HCT116 (cell line): Measurements from ENCODE around the gene ANKS4B. TPM values are rescaled to one million over a fixed set of nuclear protein-coding genes. Genes with fewer than 3 reads are reported as not detected.

Experiments
- ATAC-seq: fragments of 200-7000 bp; cut with Tn5 transposase; 2 replicates; pipeline ENCODE4 v1.9.1; 2020; ENCODE audit warnings: mild to moderate bottlenecking, moderate library complexity
- BruUV-seq: library from RNA; stranded (reverse); fragments of 400-500 nt; replicated peaks from 2 replicates; lab custom pipeline; 2021; lab: Mats Ljungman, UMichigan
- CTCF ChIA-PET: fragments of 300-600 bp; sonication (Branson Sonifier 250); formaldehyde crosslinking; loops from one replicate; lab custom pipeline; 2021; ENCODE audit warnings: antibody characterized with exemption; lab: Charles Lee
- POLR2A ChIA-PET: fragments of 300-600, 350-600 bp; sonication (Branson Sonifier 250); formaldehyde crosslinking; loops from one replicate; lab custom pipeline; 2021; ENCODE audit warnings: antibody characterized with exemption; lab: Charles Lee
- RAD21 ChIA-PET, 2 experiments: fragments of 300-600 bp; sonication (Branson Sonifier 250); formaldehyde crosslinking; loops; one replicate each; lab custom pipeline; 2023; ENCODE audit warnings: low total read pairs in 2 of 2; ENCODE audit not compliant: uncharacterized antibody in 2 of 2, unreplicated experiment in 2 of 2, low non-redundant PET in 1 of 2; lab: Charles Lee
- DNase-seq: peaks from one replicate; pipeline ENCODE4 v3.0.0-alpha.2; 2010; ENCODE audit warnings: low read depth, low spot score
- H2AFZ ChIP-seq: fragments of 200-600 bp; shearing (Covaris generic), sonication (generic); 2 replicates; pipeline ENCODE4 v1.6.1; 2017; ENCODE audit warnings: low read depth, mixed run types, mixed read lengths, antibody characterized with exemption, low read length; ENCODE audit not compliant: poor library complexity, severe bottlenecking
- H3K27ac ChIP-seq: 2 replicates; pipeline ENCODE4 v1.5.1; 2012; ENCODE audit warnings: low read depth, low read length
- H3K27me3 ChIP-seq: fragments of 200-600 bp; sonication (generic); 2 replicates; pipeline ENCODE4 v1.6.1; 2016; ENCODE audit warnings: mixed run types, low read length, mixed read lengths; ENCODE audit not compliant: insufficient read depth
- H3K36me3 ChIP-seq, 2 experiments: fragments of 200-500 bp in 1 of 2; fragments of 200-600 bp in 1 of 2; sonication (Bioruptor generic) in 1 of 2; sonication (generic) in 1 of 2; 2 replicates each; pipeline versions ENCODE4 v1.5.1 to v1.6.1; 2014 to 2016; ENCODE audit warnings: low read length in 2 of 2, inconsistent platforms in 1 of 2, mixed read lengths in 1 of 2, mixed run types in 1 of 2; ENCODE audit not compliant: insufficient read depth in 2 of 2, control insufficient read depth in 1 of 2
- H3K4me1 ChIP-seq, 2 experiments: fragments of 200-600 bp in 1 of 2; sonication (generic) in 1 of 2; 2 replicates each; pipeline versions ENCODE4 v1.5.1 to v1.6.1; 2012 to 2017; ENCODE audit warnings: low read length in 2 of 2, inconsistent platforms in 1 of 2, mild to moderate bottlenecking in 1 of 2, mixed read lengths in 1 of 2, mixed run types in 1 of 2, moderate library complexity in 1 of 2; ENCODE audit not compliant: insufficient read depth in 2 of 2, control insufficient read depth in 1 of 2
- H3K4me2 ChIP-seq: fragments of 200-600 bp; sonication (generic); 2 replicates; pipeline ENCODE4 v1.6.1; 2017; ENCODE audit warnings: mixed run types, low read length, mixed read lengths
- H3K4me3 ChIP-seq, 2 experiments: fragments of 200-600 bp in 1 of 2; sonication (generic) in 1 of 2; replicated peaks in 1 of 2; 2 replicates each; pipeline ENCODE4 v1.5.1; 2011 to 2016; ENCODE audit warnings: low read length in 2 of 2, control low read depth in 1 of 2, low read depth in 1 of 2, mild to moderate bottlenecking in 1 of 2, mixed read lengths in 1 of 2, mixed run types in 1 of 2
- H3K79me2 ChIP-seq: fragments of 200-600 bp; sonication (generic); 2 replicates; pipeline ENCODE4 v1.6.1; 2017; ENCODE audit warnings: mild to moderate bottlenecking, mixed run types, low read length, moderate library complexity, mixed read lengths; ENCODE audit not compliant: insufficient read depth
- H3K9ac ChIP-seq: fragments of 200-600 bp; sonication (generic); 2 replicates; pipeline ENCODE4 v1.6.1; 2016; ENCODE audit warnings: low read length, mixed read lengths
- H3K9me2 ChIP-seq: fragments of 200-600 bp; sonication (generic), shearing (Covaris generic); 2 replicates; pipeline ENCODE4 v1.6.1; 2017; ENCODE audit warnings: mixed run types, mild to moderate bottlenecking, moderate library complexity; ENCODE audit not compliant: insufficient read depth
- H3K9me3 ChIP-seq, 2 experiments: fragments of 200-500 bp in 1 of 2; fragments of 200-600 bp in 1 of 2; sonication (Bioruptor generic) in 1 of 2; sonication (generic) in 1 of 2; 2 replicates each; pipeline ENCODE4 v1.6.1; 2014 to 2017; ENCODE audit warnings: low read length in 2 of 2, mixed read lengths in 2 of 2, inconsistent platforms in 1 of 2, low read depth in 1 of 2, mild to moderate bottlenecking in 1 of 2, mixed run types in 1 of 2, moderate library complexity in 1 of 2; ENCODE audit not compliant: control insufficient read depth in 1 of 2, insufficient read depth in 1 of 2
- H4K20me1 ChIP-seq: fragments of 200-600 bp; sonication (generic), shearing (Covaris generic); 2 replicates; pipeline ENCODE4 v1.6.1; 2017; ENCODE audit warnings: mixed run types, mild to moderate bottlenecking, moderate library complexity; ENCODE audit not compliant: insufficient read depth
- CBX3 ChIP-seq: IDR thresholded peaks from 2 replicates; pipeline ENCODE4 v1.6.1; 2012; ENCODE audit warnings: low read depth
- CEBPB ChIP-seq: IDR thresholded peaks from 2 replicates; pipeline ENCODE4 v1.6.1; 2012; ENCODE audit warnings: low read depth
- CTCF ChIP-seq, 3 experiments: fragments of 200-600 bp in 1 of 3; sonication (generic) in 1 of 3; IDR thresholded peaks in 2 of 3; conservative IDR thresholded peaks in 1 of 3; 2 replicates each; pipeline ENCODE4 v1.5.1; 2012 to 2017; ENCODE audit warnings: low read depth in 2 of 3, low read length in 2 of 3, antibody characterized with exemption in 1 of 3, borderline replicate concordance in 1 of 3, control low read depth in 1 of 3, mild to moderate bottlenecking in 1 of 3, mixed read lengths in 1 of 3, mixed run types in 1 of 3, moderate library complexity in 1 of 3; ENCODE audit not compliant: insufficient read depth in 1 of 3
- EGR1 ChIP-seq: IDR thresholded peaks from 2 replicates; pipeline ENCODE4 v1.6.1; 2012; ENCODE audit warnings: low read depth
- ELF1 ChIP-seq: IDR thresholded peaks from 2 replicates; pipeline ENCODE4 v1.6.1; 2012; ENCODE audit warnings: low read depth, borderline replicate concordance
- EZH2 ChIP-seq: fragments of 200-600 bp; sonication (generic); IDR thresholded peaks from 2 replicates; pipeline ENCODE4 v1.6.1; 2017; ENCODE audit warnings: antibody characterized with exemption, mixed run types
- EZH2phosphoT487 ChIP-seq: fragments of 200-600 bp; IDR thresholded peaks from 2 replicates; pipeline ENCODE4 v1.6.1; 2018; ENCODE audit warnings: antibody characterized with exemption, borderline replicate concordance
- FOSL1 ChIP-seq: IDR thresholded peaks from 2 replicates; pipeline ENCODE4 v1.6.1; 2012; ENCODE audit warnings: low read depth
- JUND ChIP-seq: IDR thresholded peaks from 2 replicates; pipeline ENCODE4 v1.6.1; 2012
- MAX ChIP-seq: IDR thresholded peaks from 2 replicates; pipeline ENCODE4 v1.6.1; 2012
- POLR2A ChIP-seq: IDR thresholded peaks from 2 replicates; pipeline ENCODE4 v1.7.0; 2011; ENCODE audit warnings: borderline replicate concordance; ENCODE audit not compliant: insufficient read depth, insufficient read length; ENCODE audit errors: extremely low read depth
- SIN3A ChIP-seq: IDR thresholded peaks from 2 replicates; pipeline ENCODE4 v1.6.1; 2012; ENCODE audit warnings: low read depth
- SRF ChIP-seq: IDR thresholded peaks from 2 replicates; pipeline ENCODE4 v1.6.1; 2012; ENCODE audit warnings: low read depth
- TCF7L2 ChIP-seq: IDR thresholded peaks from 2 replicates; pipeline ENCODE4 v1.7.0; 2011; ENCODE audit warnings: borderline replicate concordance, inconsistent platforms; ENCODE audit not compliant: insufficient read depth, insufficient read length; ENCODE audit errors: extremely low read depth
- YY1 ChIP-seq: IDR thresholded peaks from 2 replicates; pipeline ENCODE4 v1.6.1; 2011; ENCODE audit warnings: low read length, low read depth, moderate library complexity, mild to moderate bottlenecking; ENCODE audit not compliant: insufficient replicate concordance; ENCODE audit errors: extremely low read depth
- ZFX ChIP-seq: fragments of 450-650 bp; IDR thresholded peaks from 2 replicates; pipeline ENCODE4 v1.6.1; 2017
- intact Hi-C: fragments of 100-400 bp; cut with micrococcal nuclease; formaldehyde crosslinking; loops from 2 replicates; pipeline ENCODE4 v1.10.0; 2022
- total RNA-seq: library from RNA; stranded (reverse); gene quantifications from one replicate; pipeline ENCODE4 v1.2.1, GENCODE V29; 2021; ENCODE audit not compliant: unreplicated experiment
- TF ChIP-seq, protein P1 (sequence below): IDR thresholded peaks from 2 replicates; pipeline ENCODE4 v1.6.1; 2011; ENCODE audit warnings: mild to moderate bottlenecking, low read length, moderate library complexity; ENCODE audit not compliant: insufficient replicate concordance; ENCODE audit errors: extremely low read depth
- TF ChIP-seq, protein P2 (sequence below): IDR thresholded peaks from 2 replicates; pipeline ENCODE4 v1.6.1; 2012

The ANKS4B gene
- total RNA-seq, 1 experiment from 2014 or later: not detected

DNA sequence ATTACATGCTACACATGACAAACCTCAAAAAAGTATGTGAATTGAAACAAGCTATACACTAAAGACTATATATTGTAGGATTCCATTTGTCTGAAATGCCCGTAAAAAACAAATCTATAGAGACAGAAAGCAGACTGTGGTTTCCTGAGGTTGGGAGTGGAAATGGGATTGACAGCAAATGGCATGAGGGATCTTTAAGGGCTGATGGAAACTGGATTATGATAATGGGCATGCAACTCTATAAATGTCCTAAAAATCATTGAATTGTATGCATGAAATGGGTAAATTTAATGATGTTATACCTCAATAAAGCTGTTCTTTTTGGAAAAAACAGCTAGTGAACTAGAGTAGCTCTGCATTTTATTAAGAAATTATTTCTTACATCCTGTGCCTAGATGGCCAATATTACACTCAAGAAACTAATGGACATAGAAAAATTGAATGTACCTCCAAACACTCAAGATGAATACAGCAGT, 416 bp upstream of the ANKS4B start:
- DNase-seq: no peak

DNA sequence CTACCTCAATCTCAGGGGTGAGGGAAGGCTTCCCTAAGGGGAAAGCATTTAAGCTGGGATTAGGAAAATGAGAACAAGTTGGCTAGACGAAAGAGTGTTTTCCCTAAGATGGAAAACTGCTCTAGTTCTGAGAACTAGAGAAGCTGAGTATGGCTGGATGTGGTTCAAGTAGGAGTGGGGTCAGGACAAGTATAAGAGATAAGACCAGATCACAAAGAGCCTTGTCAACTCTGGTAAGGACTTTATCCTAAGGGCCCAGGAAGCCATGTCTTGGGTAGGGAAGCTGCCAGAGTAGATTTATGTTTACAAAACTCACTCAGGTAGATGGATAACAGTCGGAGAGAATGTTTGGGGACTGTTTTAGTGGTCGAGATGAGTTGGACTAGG, 1.7 kb downstream of the ANKS4B start:
- H3K79me2 ChIP-seq: no peaks in the 10 kb centered on the region
- H3K9ac ChIP-seq: no peak overlapping the region
- RAD21 ChIA-PET: no interaction called here
- H3K36me3 ChIP-seq: no peaks in the 10 kb centered on the region
- H3K9me3 ChIP-seq: no peaks in the 10 kb centered on the region
- no TSS peak for BruUV-seq
- no peak overlapping the region for H3K27ac ChIP-seq
- peaks cover 10% of the 10 kb centered on the region; the same call in 1 of the 2 replicates for H3K27me3 ChIP-seq
- no peak overlapping the region for H2AFZ ChIP-seq
- CTCF ChIA-PET: no interaction called here
- ATAC-seq (no peak), DNase-seq (no peak)
- H3K4me3 ChIP-seq: no peak overlapping the region
- H3K4me2 ChIP-seq: no peak overlapping the region
- intact Hi-C loops: no loop called here
- no peaks in the 10 kb centered on the region; the same call in 1 of the 2 replicates for H3K9me2 ChIP-seq
- no peaks in the 10 kb centered on the region for H3K4me1 ChIP-seq
- POLR2A ChIA-PET: no interaction called here
- no peaks in the 10 kb centered on the region for H4K20me1 ChIP-seq
- TF ChIP-seq CTCF (IDR thresholded peaks at IDR 0.05 in 2 of 3, conservative IDR thresholded peaks at IDR 0.05 in 1 of 3; ENCODE audit: borderline replicate concordance in 1 of 3, insufficient read depth in 1 of 3, low read depth in 2 of 3, low read length in 2 of 3) (no peak), POLR2A (no peak), FOSL1 (no peak), EGR1 (no peak), EZH2phosphoT487 (no peak), MAX (no peak), TCF7L2 (no peak), YY1 (no peak), EZH2 (no peak), CEBPB (no peak), JUND (no peak), ZFX (no peak), CBX3 (no peak), SRF (no peak), ELF1 (no peak), SIN3A (no peak)
- TF ChIP-seq, protein P1, sequence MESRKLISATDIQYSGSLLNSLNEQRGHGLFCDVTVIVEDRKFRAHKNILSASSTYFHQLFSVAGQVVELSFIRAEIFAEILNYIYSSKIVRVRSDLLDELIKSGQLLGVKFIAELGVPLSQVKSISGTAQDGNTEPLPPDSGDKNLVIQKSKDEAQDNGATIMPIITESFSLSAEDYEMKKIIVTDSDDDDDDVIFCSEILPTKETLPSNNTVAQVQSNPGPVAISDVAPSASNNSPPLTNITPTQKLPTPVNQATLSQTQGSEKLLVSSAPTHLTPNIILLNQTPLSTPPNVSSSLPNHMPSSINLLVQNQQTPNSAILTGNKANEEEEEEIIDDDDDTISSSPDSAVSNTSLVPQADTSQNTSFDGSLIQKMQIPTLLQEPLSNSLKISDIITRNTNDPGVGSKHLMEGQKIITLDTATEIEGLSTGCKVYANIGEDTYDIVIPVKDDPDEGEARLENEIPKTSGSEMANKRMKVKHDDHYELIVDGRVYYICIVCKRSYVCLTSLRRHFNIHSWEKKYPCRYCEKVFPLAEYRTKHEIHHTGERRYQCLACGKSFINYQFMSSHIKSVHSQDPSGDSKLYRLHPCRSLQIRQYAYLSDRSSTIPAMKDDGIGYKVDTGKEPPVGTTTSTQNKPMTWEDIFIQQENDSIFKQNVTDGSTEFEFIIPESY: no peak
- TF ChIP-seq, protein P2, sequence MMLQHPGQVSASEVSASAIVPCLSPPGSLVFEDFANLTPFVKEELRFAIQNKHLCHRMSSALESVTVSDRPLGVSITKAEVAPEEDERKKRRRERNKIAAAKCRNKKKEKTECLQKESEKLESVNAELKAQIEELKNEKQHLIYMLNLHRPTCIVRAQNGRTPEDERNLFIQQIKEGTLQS: no peak

More for the DNA sequence above, 416 bp upstream of the ANKS4B start:
- Histone ChIP-seq H3K9me3 (no peaks in the 10 kb centered on the region), H3K36me3 (no peaks in the 10 kb centered on the region), H3K9me2 (no peaks in the 10 kb centered on the region; the same call in 1 of the 2 replicates), H3K79me2 (no peaks in the 10 kb centered on the region), H3K27ac (no peak overlapping the region), H3K4me1 (no peaks in the 10 kb centered on the region), H4K20me1 (no peaks in the 10 kb centered on the region), H3K4me3 (no peak overlapping the region), H3K9ac (no peak overlapping the region), H3K27me3 (peaks cover 15% of the 10 kb centered on the region), H2AFZ (no peak overlapping the region), H3K4me2 (no peak overlapping the region)
- POLR2A ChIA-PET: no interaction called here
- BruUV-seq: no TSS peak
- no peak for ATAC-seq
- CTCF ChIA-PET: no interaction called here
- TF ChIP-seq YY1 (no peak), POLR2A (no peak)
- intact Hi-C loops: no loop called here
- RAD21 ChIA-PET: no interaction called here
